PC-3 (cell line): ENCODE measurements around the gene PRKCSH.

ENCODE experiments used
- CTCF ChIP-seq: fragments of 300-600 bp; sonication (generic); conservative IDR thresholded peaks from 2 replicates; pipeline ENCODE4 v1.5.1; 2017; ENCODE audit warnings: antibody characterized with exemption, low read depth, mild to moderate bottlenecking, low read length
- EZH2 ChIP-seq: fragments of 300-600 bp; sonication (generic); IDR thresholded peaks from one replicate; pipeline ENCODE4 v1.6.1; 2017; ENCODE audit warnings: antibody characterized with exemption, mild to moderate bottlenecking, low read length; ENCODE audit not compliant: unreplicated experiment
- EZH2phosphoT487 ChIP-seq: fragments of 300-600 bp; sonication (generic); IDR thresholded peaks from 2 replicates; pipeline ENCODE4 v1.6.1; 2018; ENCODE audit warnings: mild to moderate bottlenecking, antibody characterized with exemption, low read length, borderline replicate concordance

- no peak for TF ChIP-seq CTCF
- TF ChIP-seq EZH2, result no peak
- TF ChIP-seq EZH2phosphoT487, result no peak
These were observed 49.9 kb downstream of the PRKCSH start for GRCh38 chr19:11485245-11485837.
